GM19099 (cell line): ENCODE results near the gene AGK.

Experiments used
- POLR2A ChIP-seq: IDR thresholded peaks from 3 replicates; pipeline ENCODE4 v1.6.1; 2011; ENCODE audit warnings: low read depth; ENCODE audit not compliant: insufficient read length; ENCODE audit errors: extremely low read depth

The AGK gene

GRCh38 chr7:141649137-141649864, 98.1 kb downstream of the AGK start:
- no peak for TF ChIP-seq POLR2A

DNA sequence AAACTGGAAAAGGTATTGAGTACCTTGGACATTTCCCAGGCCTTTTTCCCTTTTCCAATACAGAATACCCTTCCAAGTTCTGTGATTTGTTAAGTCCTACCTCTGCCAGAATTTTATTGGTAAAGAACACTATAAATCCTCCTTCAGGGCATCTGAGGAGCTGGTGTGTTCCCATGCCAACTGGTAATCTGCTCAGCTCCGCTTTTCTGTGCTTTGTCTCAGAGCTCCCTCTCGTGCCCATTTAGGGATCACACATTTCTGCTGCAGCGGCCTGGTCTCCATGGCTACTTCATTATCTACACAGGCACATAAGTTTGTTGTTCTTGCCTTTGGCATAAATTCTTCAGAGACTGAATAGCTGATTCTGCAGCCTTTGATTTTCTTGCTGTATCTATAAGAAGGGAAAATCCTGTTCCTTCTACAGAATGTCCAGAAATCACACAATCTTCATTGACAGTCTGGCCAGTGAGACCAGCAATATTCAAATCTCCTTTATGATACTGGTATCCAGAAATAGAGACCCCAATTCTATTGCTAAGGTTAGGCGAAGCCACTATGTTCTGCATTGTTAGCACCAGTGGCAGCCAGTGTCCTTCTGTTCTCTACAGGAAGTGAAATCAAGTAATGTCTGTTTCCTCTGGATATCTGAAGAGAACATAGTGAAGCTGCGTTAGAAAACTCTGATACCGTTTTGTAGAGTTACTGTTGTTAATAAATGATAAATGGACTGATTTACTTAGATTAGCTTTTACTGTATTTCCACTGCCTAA, 98.8 kb downstream of the AGK start:
- no peak for TF ChIP-seq POLR2A

GRCh38 chr7:141651417-141651816, 100.2 kb downstream of the AGK start:
- no peak for TF ChIP-seq POLR2A

GRCh38 chr7:141652691-141653090, 101.5 kb downstream of the AGK start:
- no peak for TF ChIP-seq POLR2A

GRCh38 chr7:141654551-141654950, 103.3 kb downstream of the AGK start:
- TF ChIP-seq POLR2A, result no peak

GRCh38 chr7:141659501-141659900, 108.3 kb downstream of the AGK start:
- TF ChIP-seq POLR2A, result no peak

GRCh38 chr7:141660259-141660658, 109.0 kb downstream of the AGK start:
- TF ChIP-seq POLR2A, result no peak

GRCh38 chr7:141663081-141663849, 112.1 kb downstream of the AGK start:
- TF ChIP-seq POLR2A, result no peak

DNA sequence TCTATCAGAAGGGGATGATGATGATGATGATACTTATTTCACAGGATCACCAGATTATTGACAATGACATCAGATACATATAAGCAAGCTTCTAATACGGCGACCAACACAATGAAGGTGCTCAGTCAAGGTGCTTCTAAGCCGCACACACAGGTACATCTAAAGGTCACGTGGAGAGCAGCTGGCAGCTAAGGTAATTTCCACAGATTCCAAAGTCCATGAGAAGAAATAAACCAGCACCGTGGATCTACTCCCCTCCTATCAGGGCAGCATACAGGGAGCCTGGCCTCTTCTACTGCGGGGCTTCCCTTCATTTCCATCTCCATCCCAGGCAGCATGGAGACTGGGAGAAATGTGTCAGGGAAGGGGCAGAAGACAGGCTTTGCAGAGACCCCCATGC, 113.2 kb downstream of the AGK start:
- TF ChIP-seq POLR2A, result no peak

- TF ChIP-seq POLR2A, result no peak
Measured at GRCh38 chr7:141665208-141666035, 114.2 kb downstream of the AGK start.

GRCh38 chr7:141666071-141666470, 114.9 kb downstream of the AGK start:
- no peak for TF ChIP-seq POLR2A

- no peak for TF ChIP-seq POLR2A
Measured at GRCh38 chr7:141668853-141669252, 117.6 kb downstream of the AGK start.

DNA sequence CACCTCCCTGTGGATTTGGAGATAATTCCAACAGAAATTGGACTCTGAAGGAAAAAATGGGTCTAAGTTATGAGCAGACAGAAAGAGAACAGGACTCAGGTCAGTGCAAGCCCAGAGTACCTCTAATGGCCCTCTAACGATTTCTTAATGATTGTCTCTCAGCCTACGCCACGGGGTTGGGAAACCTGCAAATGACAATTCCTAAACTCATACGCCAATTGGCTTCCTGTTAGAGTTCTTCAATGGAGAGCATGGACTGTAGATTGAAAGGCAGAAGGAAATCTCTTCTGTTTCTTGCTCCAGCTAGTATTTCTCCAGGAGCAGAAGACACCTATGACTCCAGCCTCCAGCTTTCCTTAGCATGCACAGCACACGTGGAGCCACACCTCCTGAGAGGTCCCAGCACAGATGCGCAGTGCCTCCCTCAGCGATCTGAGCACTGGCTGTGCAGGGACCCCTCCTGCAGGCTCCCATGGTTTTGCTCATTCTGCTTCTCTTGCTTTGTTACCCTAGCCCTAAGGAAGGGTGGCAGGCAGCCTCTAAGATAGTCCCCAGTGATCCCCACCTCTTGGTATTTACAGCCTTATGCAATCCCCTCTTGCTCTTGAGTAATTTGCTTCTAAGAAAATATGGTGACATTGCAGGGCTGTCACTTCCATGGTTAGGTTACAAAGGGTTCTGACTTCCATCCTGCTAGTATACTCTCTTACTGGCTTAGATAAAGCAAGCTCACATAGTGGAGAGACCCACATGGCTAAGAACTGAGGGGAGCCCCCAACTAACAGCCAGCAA, 120.7 kb downstream of the AGK start:
- no peak for TF ChIP-seq POLR2A

DNA sequence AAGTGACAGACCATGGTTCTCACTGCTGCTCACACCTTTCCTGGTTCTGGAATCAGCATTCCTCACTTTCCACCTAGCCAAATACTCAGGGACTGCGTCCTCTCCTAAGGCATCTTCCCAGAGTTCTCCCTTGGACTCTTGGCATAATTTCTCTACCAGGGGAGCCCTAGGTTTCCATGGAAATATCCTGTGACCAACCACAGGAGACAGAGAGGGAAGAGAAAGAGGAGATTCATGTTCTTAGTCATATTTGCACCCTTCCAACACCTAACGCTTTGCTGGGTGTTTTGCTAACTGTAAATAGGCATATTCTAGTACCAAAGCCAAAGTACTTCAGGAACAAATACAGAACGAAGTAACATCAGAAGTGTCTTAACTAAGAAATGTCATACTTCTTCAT, 122.1 kb downstream of the AGK start:
- TF ChIP-seq POLR2A, result no peak
